ENCODE results near the gene COBLL1.

The COBLL1 gene

DNA sequence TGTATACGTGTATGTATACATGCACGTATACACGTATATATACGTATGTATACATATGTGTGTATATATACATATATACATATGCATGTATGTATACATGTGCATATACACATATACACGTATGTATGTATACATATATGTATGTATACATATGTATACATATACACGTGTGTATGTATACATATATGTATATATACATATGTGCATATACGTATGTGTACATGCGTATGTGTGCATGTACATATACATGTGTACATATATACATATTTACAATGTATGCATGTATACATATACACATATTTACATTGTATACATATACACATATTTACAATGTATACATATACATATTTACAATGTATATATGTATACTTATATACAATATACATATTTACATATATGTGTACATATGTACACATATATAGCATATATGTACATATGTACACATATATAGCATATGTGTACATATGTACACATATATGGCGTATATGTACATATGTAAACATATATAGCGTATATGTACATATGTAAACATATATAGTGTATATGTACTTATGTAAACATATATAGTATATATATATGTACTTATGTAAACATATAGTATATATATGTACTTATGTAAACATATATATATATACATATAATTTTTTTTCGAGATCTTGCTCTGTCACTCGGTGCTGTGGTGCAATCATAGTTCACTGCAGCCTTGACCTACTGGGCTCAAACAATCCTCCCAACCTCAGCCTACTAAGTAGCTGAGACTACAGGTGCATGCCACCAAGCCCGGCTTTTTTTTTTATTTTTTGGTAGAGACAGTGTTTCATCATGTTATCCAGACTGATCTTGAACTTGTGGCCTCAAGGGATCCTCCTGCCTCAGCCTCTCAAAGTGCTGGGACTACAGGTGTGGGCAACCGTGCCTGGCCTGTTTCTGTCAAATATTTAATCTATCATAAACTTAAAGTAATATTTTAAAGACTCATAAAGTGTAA lies 23.2 kb downstream of the COBLL1 start:
- TF ChIP-seq, protein P1, sequence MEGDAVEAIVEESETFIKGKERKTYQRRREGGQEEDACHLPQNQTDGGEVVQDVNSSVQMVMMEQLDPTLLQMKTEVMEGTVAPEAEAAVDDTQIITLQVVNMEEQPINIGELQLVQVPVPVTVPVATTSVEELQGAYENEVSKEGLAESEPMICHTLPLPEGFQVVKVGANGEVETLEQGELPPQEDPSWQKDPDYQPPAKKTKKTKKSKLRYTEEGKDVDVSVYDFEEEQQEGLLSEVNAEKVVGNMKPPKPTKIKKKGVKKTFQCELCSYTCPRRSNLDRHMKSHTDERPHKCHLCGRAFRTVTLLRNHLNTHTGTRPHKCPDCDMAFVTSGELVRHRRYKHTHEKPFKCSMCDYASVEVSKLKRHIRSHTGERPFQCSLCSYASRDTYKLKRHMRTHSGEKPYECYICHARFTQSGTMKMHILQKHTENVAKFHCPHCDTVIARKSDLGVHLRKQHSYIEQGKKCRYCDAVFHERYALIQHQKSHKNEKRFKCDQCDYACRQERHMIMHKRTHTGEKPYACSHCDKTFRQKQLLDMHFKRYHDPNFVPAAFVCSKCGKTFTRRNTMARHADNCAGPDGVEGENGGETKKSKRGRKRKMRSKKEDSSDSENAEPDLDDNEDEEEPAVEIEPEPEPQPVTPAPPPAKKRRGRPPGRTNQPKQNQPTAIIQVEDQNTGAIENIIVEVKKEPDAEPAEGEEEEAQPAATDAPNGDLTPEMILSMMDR (conservative IDR thresholded peaks at IDR 0.05; ENCODE audit: low read length) = no peak
- H3K4me3 ChIP-seq (ENCODE audit: low read length) = no peak overlapping the region
- DNase-seq (ENCODE audit: low read depth) = no peak

DNA sequence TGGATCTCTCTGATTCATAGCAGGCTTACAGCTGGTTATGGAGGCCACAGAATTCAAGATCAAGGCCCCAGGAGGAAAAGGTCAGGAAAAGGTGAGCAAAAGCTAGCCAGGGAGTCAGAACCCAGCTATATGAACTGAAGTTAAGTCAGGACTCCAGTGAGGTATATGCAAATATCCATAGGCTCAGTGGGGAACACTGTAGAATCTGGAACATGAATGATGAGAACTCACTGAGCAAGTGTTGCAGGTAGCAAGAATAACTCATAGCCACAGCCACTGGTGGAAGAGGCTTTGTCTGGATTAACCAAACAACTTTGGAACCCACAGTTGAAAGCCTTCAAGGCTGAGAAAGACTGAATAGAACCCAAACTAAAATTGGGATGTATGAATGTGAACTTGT lies 24.7 kb downstream of the COBLL1 start:
- no peak for DNase-seq (ENCODE audit: low read depth)
- TF ChIP-seq, protein P1 (conservative IDR thresholded peaks at IDR 0.05; ENCODE audit: low read length) = no peak
- no peak overlapping the region for H3K4me3 ChIP-seq (ENCODE audit: low read length)

DNA sequence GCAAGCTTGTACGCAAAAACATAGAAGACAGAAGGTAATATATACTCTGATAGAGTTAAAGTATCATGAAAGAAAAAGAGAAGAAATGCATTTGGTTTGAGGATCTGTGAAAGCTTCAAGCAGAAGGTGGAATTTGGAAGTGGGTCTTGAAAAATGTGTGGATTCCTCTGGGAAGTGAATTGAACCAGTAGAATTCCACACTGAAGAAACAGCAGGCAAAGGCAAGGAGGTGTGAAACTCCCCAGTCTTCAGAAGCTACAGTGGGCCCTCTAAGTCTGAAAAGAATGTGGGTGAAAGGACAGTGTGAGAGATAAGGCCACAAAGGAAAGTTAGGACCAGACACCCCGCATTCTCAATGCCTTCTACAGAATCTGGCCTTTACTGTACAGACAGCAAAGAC lies 25.6 kb downstream of the COBLL1 start:
- no peak overlapping the region for H3K4me3 ChIP-seq (ENCODE audit: low read length)
- DNase-seq (ENCODE audit: low read depth) = no peak
- TF ChIP-seq, protein P1 (conservative IDR thresholded peaks at IDR 0.05; ENCODE audit: low read length) = no peak

DNA sequence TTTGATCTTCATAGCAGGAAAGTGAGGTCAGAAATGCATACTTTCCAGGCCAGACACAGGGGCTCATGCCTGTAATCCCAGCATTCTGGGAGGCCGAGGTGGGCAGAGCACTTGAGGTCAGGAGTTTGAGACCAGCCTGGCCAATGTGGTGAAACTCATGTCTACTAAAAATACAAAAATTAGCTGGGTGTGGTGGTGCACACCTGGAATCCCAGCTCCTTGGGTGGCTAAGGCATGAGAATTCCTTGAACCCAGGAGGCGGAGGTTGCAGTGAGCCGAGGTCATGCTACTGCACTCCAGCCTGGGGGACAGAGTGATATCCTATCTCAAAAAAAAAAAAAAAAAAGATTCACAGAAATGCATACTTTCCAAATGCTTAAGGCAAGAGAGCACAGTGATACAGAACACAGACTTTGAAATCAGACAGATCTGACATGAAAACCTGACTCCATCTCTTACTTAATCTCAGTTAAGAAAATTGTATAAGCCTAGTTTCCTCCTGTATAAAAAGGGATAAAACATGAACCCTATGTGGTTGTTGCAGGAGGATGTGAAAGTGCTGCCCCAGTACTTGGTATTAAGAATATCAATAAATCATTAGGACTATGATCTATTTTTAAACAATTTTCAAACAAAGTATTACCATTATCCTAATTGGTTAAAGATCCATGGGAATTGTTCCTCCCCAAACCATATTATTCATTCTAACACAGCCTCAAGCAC lies 26.4 kb downstream of the COBLL1 start:
- DNase-seq (ENCODE audit: low read depth) = no peak
- H3K4me3 ChIP-seq (ENCODE audit: low read length) = no peak overlapping the region
- TF ChIP-seq, protein P1 (conservative IDR thresholded peaks at IDR 0.05; ENCODE audit: low read length) = no peak

DNA sequence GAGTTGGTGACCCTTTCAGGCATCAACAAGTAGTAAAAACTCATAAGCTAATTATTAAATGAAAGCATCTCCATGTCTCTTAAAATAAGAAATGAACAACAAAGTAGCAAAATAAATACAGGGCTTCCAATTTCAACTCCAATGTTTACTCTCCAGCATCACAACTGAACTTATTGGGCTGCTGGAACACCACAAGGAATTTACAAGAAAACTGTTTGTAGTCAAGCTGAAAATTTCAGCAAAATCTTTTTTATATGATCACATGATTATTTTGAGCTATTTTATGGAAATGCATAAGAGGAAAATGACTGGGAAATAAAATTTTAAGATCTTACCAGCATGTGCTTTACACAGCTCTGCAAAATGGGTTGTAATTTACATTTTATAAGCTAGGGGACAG lies 28.1 kb downstream of the COBLL1 start:
- no peak for DNase-seq (ENCODE audit: low read depth)
- no peak overlapping the region for H3K4me3 ChIP-seq (ENCODE audit: low read length)
- TF ChIP-seq, protein P1 (conservative IDR thresholded peaks at IDR 0.05; ENCODE audit: low read length) = no peak

DNA sequence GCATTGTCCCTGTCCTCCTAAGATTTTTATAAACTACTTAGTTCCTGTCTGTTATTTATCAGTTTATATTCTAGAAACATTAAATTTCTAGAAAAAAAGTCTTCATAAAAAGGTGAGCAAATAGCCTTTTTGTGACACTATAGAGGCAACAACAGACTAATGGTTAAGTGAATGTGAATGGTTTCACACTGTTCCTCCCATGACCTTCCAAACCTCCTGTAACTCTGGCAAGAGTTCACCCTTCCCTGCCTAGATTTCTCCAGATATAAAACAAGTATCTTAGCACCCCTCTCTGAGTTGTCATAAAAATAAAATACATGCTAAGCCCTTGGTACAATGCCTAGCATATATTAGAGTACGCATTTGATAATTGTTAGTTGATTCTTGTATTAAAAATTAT lies 29.2 kb downstream of the COBLL1 start:
- DNase-seq (ENCODE audit: low read depth) = no peak
- TF ChIP-seq, protein P1 (conservative IDR thresholded peaks at IDR 0.05; ENCODE audit: low read length) = no peak
- no peak overlapping the region for H3K4me3 ChIP-seq (ENCODE audit: low read length)

All from AG10803 (cell line).